Kidney epithelial cell (primary cell): ENCODE results near the gene NT5DC1. TPM values are rescaled to one million over a fixed set of nuclear protein-coding genes. Genes with fewer than 3 reads are reported as not detected.
"Not testable (repeated sequence)": the region's sequence is repeated elsewhere in the genome, so short reads cannot be mapped to it uniquely, and the experiment has no call there.

Experiments used
- DNase-seq: peaks from one replicate; pipeline ENCODE4 v3.0.0-alpha.2; 2010; ENCODE audit warnings: low read depth
- H3K27me3 ChIP-seq: 2 replicates; pipeline ENCODE4 v1.6.0; 2011; ENCODE audit warnings: low read length; ENCODE audit not compliant: control insufficient read depth, insufficient read depth
- H3K36me3 ChIP-seq: 2 replicates; pipeline ENCODE4 v1.5.1; 2011; ENCODE audit warnings: low read length; ENCODE audit not compliant: control insufficient read depth, insufficient read depth
- H3K4me3 ChIP-seq: 2 replicates; pipeline ENCODE4 v1.5.1; 2011; ENCODE audit warnings: low read depth, mild to moderate bottlenecking, control low read depth, low read length
- CTCF ChIP-seq: IDR thresholded peaks from 2 replicates; pipeline ENCODE4 v1.5.1; 2011; ENCODE audit warnings: mild to moderate bottlenecking, moderate library complexity, low read length, control low read depth, inconsistent platforms; ENCODE audit not compliant: insufficient read depth, poor library complexity, severe bottlenecking
- total RNA-seq: library from RNA; depleted of rRNA; stranded (reverse); fragments of >200 nt; gene quantifications from 2 replicates; pipeline ENCODE4 v1.2.3, GENCODE V29; 2015

The NT5DC1 gene
- total RNA-seq, 1 donor from 2014 or later, result 19.3 TPM

- Histone ChIP-seq H3K27me3 (no peaks in the 10 kb centered on the region), H3K4me3 (no peak overlapping the region), H3K36me3 (no peaks in the 10 kb centered on the region)
- no peak for DNase-seq
- no peak for TF ChIP-seq CTCF
Observed at GRCh38 chr6:116084284-116084683, 16.4 kb upstream of the NT5DC1 start.

- DNase-seq, result no peak
- H3K27me3 ChIP-seq, result no peaks in the 10 kb centered on the region
- no peak overlapping the region for H3K4me3 ChIP-seq
- H3K36me3 ChIP-seq, result no peaks in the 10 kb centered on the region
- no peak for TF ChIP-seq CTCF
Observed at GRCh38 chr6:116087437-116088027, 13.1 kb upstream of the NT5DC1 start.

- H3K36me3 ChIP-seq, result no peaks in the 10 kb centered on the region
- H3K27me3 ChIP-seq, result no peaks in the 10 kb centered on the region
- TF ChIP-seq CTCF, result no peak
- DNase-seq, result no peak
- H3K4me3 ChIP-seq, result no peak overlapping the region
Observed at GRCh38 chr6:116088946-116089345, 11.7 kb upstream of the NT5DC1 start.

- Histone ChIP-seq H3K36me3 (no peaks in the 10 kb centered on the region), H3K4me3 (no peak overlapping the region), H3K27me3 (no peaks in the 10 kb centered on the region)
- TF ChIP-seq CTCF, result no peak
- DNase-seq, result no peak
Observed at GRCh38 chr6:116090251-116090650, 10.4 kb upstream of the NT5DC1 start.

- Histone ChIP-seq H3K27me3 (no peaks in the 10 kb centered on the region), H3K4me3 (no peak overlapping the region), H3K36me3 (no peaks in the 10 kb centered on the region)
- no peak for TF ChIP-seq CTCF
- no peak for DNase-seq
Observed at GRCh38 chr6:116094041-116094440, 6.6 kb upstream of the NT5DC1 start.

- H3K4me3 ChIP-seq, H3K27me3 ChIP-seq, H3K36me3 ChIP-seq, DNase-seq: not testable (repeated sequence)
Observed at GRCh38 chr6:116096048-116096759, 4.4 kb upstream of the NT5DC1 start.
